Right hindlimb (tissue), 1 donor: ENCODE measurements around the gene HLCS.

Experiments
- DNase-seq: peaks from one replicate; pipeline ENCODE4 v3.0.0-alpha.2; 2018

HLCS gene

DNA sequence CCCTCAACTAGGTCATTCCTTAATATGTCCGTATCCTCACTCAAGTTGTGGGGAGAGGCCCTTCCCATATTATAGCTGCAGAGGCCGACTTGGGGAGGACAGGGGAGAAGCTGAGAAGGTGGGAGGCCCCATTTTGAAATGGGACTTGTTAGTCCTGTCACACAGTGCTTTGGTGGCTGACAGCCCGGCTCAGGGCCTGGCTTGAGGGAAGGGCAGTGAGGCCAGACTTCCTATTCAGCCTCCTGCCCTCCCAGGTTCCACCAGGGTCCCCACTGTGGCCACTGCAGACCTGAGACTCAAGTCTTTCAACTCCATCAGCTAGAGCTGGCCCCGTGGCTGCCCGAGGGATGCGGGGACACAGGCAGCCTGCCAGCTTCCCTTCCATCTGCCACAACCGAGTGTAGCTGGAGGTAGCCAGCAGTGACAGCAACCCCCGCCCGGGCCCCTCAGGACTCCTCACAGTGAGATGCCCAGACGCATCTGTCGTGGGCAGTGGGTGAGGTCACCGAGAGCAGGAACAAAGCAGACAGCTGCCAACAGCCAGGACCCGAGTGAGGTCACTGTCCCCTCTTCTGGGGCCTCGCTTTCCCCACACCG is 230.6 kb downstream of the HLCS start:
- no peak for DNase-seq

GRCh38 chr21:36735201-36735515 is 231.3 kb downstream of the HLCS start:
- DNase-seq, result no peak

DNA sequence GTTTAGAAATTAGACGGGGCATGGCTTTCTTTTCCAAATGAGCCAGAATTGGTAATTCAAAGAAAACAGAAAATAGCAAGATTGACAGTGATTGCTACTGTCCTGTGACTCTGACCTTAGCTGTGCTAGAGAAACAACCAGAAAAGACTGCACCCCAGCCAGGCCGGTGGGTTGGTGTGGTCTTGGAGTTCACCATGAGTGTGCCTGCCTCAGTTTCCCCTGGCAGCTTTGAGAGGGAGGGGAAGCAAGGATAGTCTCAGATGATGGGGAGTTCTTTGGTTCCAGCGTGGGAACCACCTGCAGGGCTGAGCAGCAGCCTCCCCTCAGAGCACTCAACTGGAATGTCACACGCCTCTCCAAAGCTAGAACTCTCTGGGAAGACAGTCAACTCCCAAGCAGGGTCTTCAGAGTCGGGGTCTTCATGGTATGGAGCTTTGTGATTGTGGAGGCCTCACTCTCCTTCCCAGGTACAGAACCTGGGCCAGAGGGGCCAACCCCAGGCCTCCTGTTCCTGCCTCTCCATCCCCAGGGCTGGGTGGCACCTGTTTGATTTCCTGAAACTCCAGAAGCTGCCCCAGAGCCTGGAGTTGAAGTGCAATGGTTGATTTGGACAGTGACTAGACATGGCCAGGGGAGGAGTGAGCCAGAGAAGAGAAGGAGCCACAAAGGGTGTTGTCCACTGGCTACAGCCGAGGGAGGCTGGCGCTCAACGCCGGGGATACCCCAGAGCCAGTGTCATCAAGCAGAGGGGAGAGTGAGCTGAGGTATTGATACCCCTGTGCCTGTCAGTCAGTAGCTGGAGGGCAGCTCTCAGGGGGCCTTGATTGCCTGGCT is 231.9 kb downstream of the HLCS start:
- DNase-seq, result no peak

DNA sequence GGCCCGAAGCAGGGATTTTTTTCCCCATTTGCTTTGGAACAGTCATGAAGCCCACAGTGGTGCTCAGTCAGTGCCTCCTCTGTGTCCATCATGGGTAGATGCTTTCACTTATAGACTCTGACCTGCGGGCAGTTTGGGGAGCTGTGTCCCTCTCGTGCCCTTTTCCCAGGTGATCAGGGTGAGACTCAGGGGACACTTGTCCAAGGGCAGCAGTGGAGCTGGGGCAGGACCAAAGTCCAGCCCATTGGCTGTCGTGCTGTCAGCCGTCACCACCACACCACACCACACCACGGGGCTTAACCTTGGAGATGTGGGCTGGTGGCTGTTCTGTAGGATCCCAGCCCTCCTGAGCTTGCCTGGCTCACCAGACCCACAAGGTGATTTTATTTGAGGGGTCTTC is 232.6 kb downstream of the HLCS start:
- DNase-seq, result no peak

DNA sequence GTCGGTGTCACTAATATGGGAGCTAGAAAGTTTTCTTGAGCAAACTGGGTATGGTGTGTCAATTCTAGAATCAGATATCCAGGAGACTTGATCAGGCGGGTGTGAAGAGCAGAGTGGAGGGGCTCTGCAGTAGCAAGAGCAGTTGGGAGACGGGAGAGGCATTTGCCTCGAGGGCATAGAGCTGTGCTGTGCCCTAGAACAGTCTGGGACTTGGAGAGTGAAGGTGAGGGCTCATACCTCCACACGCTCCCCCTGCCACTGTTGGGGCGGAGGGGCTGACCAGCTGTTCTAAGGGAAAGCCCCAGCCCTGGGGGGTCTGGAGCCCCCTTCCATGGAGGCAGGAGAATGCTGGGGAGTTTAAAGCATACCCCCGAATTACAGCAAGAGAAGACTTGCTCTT is 233.7 kb downstream of the HLCS start:
- DNase-seq, result no peak

- no peak for DNase-seq
Measured at GRCh38 chr21:36732217-36732616, 234.3 kb downstream of the HLCS start.

GRCh38 chr21:36730291-36731281 is 235.9 kb downstream of the HLCS start:
- no peak for DNase-seq

- no peak for DNase-seq
Measured at GRCh38 chr21:36729310-36729970, 237.0 kb downstream of the HLCS start.

DNA sequence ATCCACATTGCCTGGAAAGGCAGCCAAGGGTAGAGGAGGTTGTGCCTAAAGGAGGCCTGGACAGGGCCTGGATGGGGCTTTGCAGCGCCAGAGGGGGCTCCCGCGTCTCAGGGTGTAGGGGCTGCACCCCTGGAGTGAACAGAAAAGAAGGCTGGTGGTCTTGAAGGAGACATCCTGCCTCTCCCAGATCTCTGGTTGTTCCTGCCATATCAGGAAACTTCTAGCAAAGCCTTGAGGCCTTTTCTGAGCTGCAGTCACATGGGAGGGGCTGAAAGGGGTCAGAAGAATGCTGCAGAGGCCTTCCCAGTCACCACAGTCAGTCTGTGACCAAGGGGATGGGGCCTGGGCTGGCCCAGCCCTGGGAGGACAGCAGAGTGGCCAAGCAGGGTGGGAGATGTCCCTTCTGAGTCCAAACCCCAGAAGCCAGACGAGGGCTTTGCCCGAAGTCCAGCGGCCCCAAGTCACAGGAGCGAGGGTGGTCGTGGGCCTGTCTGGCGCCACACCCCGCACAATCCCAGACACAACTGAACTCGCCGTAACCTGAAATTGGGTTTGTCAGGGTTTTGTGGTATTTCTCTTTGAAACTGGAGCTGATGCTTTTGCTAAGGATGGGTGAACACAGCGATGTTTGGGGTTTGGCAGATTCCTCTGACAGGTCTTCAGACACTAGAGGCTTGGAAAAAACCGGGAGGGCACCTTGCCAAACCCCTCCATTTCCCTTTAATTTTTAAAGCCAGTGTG is 237.9 kb downstream of the HLCS start:
- DNase-seq, result no peak

GRCh38 chr21:36727866-36728265 is 238.6 kb downstream of the HLCS start:
- DNase-seq, result no peak

GRCh38 chr21:36725793-36726386 is 240.6 kb downstream of the HLCS start:
- peak; percentile 10 for DNase-seq

DNA sequence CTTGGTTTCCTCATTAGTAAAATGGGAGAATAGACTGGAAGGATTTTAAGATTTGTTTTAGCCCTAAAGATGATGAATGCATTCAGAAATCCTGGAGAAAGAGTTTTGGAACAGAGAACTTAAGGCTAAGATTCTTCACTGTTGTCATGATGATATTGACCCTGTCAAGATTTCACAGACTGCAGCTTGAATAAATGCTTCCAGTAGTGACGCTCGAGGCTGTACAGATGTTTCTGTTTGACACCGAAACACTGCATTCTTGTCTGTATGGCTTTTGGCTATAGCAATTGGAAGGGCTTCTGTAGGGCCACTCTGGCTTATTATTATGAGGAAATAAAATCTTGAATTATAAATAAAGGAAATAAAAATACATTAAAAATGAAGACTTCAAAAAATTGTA is 241.8 kb downstream of the HLCS start:
- no peak for DNase-seq

GRCh38 chr21:36723371-36723881 is 243.0 kb downstream of the HLCS start:
- peak; percentile 6 for DNase-seq

DNA sequence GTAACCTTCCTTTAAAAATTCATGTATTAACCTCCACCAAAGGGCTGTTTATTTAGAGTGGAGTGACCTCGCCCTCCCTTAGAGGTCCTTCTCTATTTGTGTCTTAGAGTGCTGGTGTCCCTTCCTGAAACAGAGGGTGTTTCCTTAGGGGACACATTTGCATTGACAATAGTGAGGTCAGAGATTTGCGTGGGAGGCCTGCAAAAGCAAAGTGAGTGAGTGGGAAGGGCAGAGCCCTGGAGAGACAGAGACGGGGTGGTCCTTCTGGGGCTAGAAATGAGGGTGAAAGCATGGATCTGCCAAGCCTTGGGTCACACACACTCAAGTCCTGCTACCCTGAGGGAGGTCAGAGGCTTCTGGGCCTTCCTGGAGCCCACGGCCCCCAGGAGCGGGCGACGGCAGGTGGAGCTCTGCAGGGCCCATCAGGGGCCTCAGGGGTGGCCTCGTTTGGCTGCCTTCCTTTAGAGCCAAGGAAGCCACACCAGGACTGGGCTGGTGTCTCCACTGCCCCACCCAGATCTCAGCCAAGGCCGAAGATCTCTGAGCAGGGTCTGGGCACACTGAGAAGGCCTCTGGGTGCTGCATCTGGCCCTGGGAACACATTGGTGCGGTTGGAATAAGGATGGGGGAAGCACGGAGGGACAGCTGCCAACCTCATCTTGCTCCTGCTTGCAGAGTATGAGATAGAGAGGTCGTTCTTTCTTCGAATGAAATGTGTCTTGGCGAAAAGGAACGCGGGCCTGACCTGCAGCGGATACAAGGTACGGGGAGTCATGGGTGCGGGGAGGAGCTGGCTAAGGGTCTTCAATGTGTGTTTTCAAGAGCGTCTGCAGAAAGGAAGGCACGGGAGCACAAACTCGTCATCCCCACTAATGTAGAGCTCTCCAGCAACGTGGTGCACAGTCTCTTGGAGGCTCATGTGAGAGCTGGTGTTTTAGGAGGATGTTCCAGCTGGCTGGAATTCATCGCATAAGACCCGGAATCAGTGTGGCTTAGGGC is 243.8 kb downstream of the HLCS start:
- DNase-seq, result peak; percentile 9

GRCh38 chr21:36721817-36722216 is 244.7 kb downstream of the HLCS start:
- no peak for DNase-seq

- no peak for DNase-seq
Measured at GRCh38 chr21:36719614-36720013, 246.9 kb downstream of the HLCS start.

- DNase-seq, result no peak
Measured at GRCh38 chr21:36718951-36719501, 247.4 kb downstream of the HLCS start.

GRCh38 chr21:36717976-36718375 is 248.5 kb downstream of the HLCS start:
- DNase-seq, result no peak

- no peak for DNase-seq
Measured at GRCh38 chr21:36716836-36717235, 249.6 kb downstream of the HLCS start.

DNA sequence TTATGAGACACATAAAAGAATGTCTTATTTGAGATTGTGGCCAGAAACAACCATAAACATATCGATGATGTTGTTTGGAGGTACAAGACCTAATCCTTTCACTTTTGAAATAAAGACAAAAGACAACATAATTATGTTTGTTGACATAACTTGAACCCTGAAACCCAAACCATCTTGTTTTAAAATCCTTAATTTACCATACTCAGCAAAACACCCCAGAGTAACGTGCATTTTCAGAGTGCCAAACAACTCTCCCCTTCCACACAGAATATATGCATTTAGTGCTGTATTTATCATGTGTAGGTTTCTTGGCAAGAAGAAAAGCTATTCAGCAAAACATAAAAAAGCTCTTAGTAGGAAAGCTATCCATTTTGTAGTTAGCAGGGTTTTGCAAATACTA is 250.1 kb downstream of the HLCS start:
- no peak for DNase-seq
